CD4-positive, alpha-beta T cell treated with Interleukin-15 for 4 hours (primary cell): ENCODE measurements around the gene COG1.

Experiments used
- DNase-seq: peaks from one replicate; pipeline ENCODE4 v3.0.0-alpha.2; 2020; ENCODE audit warnings: low spot score

The COG1 gene

DNA sequence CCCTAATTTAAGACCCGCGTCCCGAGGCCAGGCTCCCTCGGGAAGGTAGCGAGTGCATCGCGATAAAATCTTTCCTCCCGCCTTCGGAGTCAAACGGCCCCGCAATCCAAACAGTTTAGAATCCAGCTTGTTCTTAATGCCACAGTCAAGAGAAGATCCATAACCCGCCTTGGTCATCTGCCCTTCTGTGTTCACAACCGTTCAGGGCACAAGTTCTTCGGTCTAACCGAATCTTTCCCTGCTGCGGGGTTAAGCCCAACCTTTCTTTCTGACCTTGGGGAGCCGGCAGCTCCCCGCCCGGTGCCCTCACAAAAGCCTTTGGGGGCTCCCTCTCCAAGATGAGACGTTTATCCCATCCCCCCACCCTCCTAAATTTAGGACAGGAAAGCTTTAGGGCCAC, 38.5 kb downstream of the COG1 start:
- DNase-seq: no peak

DNA sequence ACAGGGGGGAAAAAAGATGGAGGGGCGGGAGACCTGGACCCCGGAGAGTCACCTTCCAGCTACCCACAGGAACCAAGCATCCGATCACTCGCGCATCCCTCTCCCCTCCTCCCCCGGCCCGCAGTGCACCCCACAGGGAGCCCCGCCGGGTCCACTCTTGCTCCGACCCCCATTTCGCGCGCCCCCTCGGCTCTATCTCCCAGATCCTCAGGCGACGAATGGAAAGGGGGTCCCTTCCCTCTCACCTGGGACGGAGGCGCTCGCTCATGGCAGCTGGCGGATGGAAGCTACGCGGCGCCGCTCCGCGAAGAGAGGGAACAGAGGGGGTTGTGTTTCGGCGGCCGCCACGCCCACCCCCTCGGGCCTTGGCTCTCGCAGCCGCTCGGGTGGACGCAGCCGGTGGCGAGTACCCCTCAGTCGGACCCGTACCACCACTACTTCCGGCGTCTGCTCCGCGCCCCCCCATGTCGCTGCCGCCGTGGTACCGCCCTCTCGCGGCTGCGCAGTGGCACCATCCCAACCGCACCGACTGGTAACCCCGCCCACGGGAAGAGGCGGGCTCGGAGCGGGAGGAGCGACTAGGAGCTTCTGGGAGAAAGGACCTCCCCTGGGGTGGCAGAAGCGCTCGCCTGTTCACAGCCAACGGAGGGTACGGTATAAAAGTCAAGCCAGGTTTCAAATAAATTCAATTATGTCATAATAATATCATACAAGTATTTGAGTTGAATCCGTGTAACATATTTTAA, 39.2 kb downstream of the COG1 start:
- peak; percentile 96 for DNase-seq

DNA sequence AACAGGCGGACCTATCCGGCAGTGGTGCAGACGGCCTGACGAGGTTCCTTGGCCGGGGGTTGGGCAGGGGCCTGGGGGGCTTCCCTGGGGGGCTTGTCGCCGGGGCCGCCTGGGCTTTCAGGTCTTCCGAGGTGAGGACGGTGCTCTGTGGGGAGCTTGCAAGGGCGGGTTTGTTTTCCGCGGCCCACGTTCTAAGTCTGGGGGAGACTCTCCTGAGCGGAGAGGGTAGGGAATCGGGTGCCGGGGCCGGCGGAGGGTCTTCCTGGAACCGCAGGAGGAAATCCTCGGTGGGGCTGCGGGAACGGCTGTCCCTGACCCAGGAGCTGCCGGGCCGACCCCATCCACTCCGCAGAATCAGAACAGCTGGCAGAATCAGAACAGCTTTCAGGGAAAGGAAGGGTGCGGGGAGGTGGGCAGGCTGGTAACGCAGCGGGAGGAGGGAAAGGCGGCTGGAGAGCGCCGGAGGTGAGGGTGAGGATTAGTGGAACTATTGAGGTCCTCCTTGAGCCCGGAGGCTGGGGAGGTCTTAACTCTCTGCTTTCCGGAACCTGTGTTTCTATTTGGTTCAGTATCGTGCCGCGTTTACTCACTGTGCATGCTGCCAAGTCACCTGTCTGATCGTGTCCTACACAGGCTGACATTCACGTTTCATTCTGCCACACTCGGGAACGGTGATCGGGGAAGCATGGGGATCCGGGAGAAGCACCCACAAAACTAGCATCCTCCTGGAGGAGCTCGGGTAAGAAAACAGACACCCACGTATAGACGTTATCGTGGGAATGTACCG, 39.9 kb downstream of the COG1 start:
- DNase-seq: peak; percentile 20

GRCh38 chr17:73234736-73235135, 41.9 kb downstream of the COG1 start:
- no peak for DNase-seq

DNA sequence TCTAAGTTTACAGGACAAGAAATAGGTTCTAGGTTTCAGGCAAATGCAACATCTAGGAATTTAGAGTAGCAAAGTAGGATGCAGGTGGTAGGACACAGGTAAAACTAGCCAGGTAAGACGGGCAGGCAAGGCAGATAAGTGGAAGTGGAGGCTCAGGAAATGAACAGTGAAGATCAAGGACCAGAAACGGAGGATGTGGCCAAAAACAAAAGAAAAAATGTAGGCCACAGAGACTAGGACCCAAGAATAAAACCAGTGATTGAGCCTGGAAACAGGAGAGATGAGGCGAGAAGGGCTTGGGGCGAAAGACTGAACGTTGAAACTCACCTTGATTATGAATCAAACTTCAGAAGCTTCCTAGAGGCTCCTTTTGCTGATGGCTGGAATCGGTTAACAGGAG, 44.9 kb downstream of the COG1 start:
- no peak for DNase-seq

DNA sequence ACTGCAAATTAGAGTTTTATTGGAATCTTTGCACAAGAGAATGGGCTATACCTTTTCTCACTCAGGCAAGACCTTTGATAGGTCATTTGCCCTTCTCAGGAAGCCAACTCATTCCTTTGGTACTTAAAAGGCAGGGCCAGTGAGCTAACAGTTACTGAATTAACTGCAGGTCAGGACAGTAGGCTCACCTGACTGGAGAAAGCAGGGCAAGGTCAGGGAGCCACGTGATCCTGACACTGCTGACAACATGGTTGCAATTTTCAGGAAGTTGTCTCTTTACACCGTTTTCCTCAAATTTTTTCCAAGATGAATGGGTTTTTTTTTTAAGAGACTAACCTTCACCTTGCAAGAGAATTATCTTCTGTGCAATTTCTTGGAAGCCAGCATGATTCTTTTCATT, 47.7 kb downstream of the COG1 start:
- DNase-seq: no peak

DNA sequence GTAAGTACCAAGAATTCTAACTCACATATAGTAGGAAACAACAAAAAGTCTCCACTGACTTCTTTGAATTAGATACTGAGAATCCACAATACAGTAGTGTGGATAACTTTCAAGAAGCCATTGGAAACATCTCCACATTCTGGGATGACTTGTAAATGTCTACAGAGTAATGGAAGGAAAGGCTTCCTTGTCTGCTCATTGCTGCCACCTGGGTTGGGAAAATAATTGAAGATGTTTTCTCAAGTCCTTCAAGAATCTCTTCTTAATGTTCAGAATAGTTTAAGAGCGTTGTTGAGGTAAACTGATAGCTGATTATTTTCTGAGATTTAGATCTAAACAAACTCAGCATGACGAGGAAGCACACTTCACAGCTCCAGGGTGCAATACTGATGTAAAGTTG, 54.9 kb downstream of the COG1 start:
- DNase-seq: no peak

DNA sequence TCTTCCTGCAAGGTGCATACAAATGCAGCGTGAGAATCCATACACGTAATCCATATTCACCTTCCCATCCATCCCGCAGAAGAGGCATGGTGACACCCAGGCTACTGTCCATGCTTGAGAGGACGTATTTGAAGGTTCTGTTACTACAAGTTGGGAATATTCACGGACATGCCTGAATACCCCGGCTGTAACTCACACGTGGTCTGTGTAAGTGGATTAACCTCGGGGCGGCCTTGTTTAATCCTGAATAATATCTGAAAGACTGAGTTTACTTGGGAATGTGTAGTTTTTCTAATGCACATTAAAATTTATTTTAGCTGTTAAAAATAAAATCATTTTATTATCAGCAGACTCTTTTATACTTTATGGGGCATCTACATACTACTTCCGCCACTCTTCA, 55.7 kb downstream of the COG1 start:
- no peak for DNase-seq

GRCh38 chr17:73249700-73250099, 56.8 kb downstream of the COG1 start:
- no peak for DNase-seq

GRCh38 chr17:73250851-73251640, 58.2 kb downstream of the COG1 start:
- no peak for DNase-seq

DNA sequence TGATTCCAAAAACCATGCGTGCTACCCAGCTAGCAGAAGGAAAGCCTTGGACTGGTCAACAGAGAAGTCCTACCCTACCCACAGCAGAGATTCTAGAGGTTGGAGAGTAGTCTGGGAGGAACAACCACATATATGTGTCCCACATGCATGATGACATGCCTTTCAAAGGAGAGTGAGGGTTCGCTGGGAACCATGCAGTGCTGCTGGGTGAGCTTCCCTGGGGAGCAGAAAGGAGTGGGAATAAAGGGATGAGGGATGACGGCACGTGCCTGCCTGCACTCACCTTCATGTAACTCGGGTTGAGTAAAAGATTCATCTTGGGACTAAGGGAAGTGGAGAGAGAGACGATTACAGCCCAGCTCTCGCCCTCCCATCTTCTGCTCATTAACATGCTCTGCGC, 59.0 kb downstream of the COG1 start:
- DNase-seq: no peak

- DNase-seq: peak; percentile 46
Observed at GRCh38 chr17:73255671-73256181, 62.9 kb downstream of the COG1 start.

- no peak for DNase-seq
Observed at GRCh38 chr17:73256220-73256619, 63.4 kb downstream of the COG1 start.

DNA sequence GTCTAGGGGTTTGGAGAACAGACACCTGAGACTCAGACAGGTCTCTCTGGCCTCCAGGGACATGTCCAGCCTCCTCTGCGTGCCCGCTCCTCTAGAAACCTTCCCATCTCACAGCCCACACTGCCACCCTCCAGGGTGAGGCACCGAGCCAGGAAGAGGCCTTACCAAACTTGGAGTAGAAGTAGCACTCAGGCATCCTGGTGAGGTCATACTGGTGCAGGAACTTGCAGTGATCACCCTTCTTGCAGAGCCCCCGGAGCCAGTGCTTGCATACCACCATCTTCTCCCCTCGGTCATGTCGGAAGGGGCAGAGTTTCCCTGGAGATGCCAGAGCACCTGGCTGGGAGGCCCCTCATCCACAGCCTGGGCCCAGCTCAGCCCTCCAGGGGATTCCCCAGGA, 64.7 kb downstream of the COG1 start:
- no peak for DNase-seq
